Measurements from ENCODE around the gene HTRA1. TPM values are rescaled to one million over a fixed set of nuclear protein-coding genes. Genes with fewer than 3 reads are reported as not detected.

The HTRA1 gene
- total and polyA plus RNA-seq, 7 donors = 11.4 to 30.8 (median 11.8) TPM

GRCh38 chr10:122454071-122454470 is 7.3 kb upstream of the HTRA1 start:
- Histone ChIP-seq H3K36me3 (ENCODE audit: insufficient read depth in 1 of 2, low read depth in 1 of 2) (no peaks in the 10 kb centered on the region), H3K4me3 (no peak overlapping the region), H3K9me3 (no peaks in the 10 kb centered on the region), H3K27ac (no peak overlapping the region), H3K4me1 (peaks cover 8% of the 10 kb centered on the region), H3K27me3 (ENCODE audit: insufficient read depth in 3 of 3, low read length in 2 of 3) (peaks cover 0 to 2% (median 0%) of the 10 kb centered on the region in 3 donors)
- no peak for TF ChIP-seq CTCF (IDR thresholded peaks at IDR 0.05)
- intact Hi-C loops (cut with DNase I) = no loop called here
- WGBS, 3 donors = 90 to 93% (median 93%) methylated on average over 3 of the region's 3 CpGs
- ATAC-seq = no peak
- no peak for DNase-seq

- DNase-seq (no peak), ATAC-seq (no peak)
- Histone ChIP-seq H3K4me3 (no peak within 1 kb of the TSS), H3K27ac (no peak within 1 kb of the TSS), H3K36me3 (ENCODE audit: insufficient read depth in 1 of 2, low read depth in 1 of 2) (no peaks in the 10 kb centered on the region), H3K27me3 (ENCODE audit: insufficient read depth in 3 of 3, low read length in 2 of 3) (peaks cover 0 to 2% (median 0%) of the 10 kb centered on the region in 3 donors), H3K9me3 (no peaks in the 10 kb centered on the region), H3K4me1 (peaks cover 2% of the 10 kb centered on the region)
- intact Hi-C loops (cut with DNase I) = no loop called here
- WGBS, 3 donors = 80 to 86% (median 81%) methylated on average over 7 of the region's 7 CpGs
- no peak for TF ChIP-seq CTCF (IDR thresholded peaks at IDR 0.05)
Measured at GRCh38 chr10:122454603-122455080, 6.7 kb upstream of the HTRA1 start, which contains the start of gene ARMS2. Gene ARMS2, plus strand, starts transcription at chr10:122454653. Its CDS starts 75 bp downstream, at chr10:122454728.

- Histone ChIP-seq H3K36me3 (ENCODE audit: insufficient read depth in 1 of 2, low read depth in 1 of 2) (no peaks in the 10 kb centered on the region), H3K27ac (no peak overlapping the region), H3K4me1 (peaks cover 2% of the 10 kb centered on the region), H3K9me3 (no peaks in the 10 kb centered on the region), H3K4me3 (no peak overlapping the region), H3K27me3 (ENCODE audit: insufficient read depth in 3 of 3, low read length in 2 of 3) (peaks cover 0 to 2% (median 0%) of the 10 kb centered on the region in 3 donors)
- DNase-seq = no peak
- intact Hi-C loops (cut with DNase I) = no loop called here
- no peak for ATAC-seq
- TF ChIP-seq CTCF (IDR thresholded peaks at IDR 0.05) = no peak
- WGBS, 3 donors = 93 to 97% (median 96%) methylated on average over 11 of the region's 11 CpGs
Measured at GRCh38 chr10:122455376-122456079, 5.8 kb upstream of the HTRA1 start.

- intact Hi-C loops (cut with DNase I) = no loop called here
- Histone ChIP-seq H3K27ac (peak overlapping the region; percentile 30), H3K27me3 (ENCODE audit: insufficient read depth in 3 of 3, low read length in 2 of 3) (peaks cover 0 to 2% (median 0%) of the 10 kb centered on the region in 3 donors), H3K4me1 (peaks cover 6% of the 10 kb centered on the region), H3K4me3 (no peak overlapping the region), H3K9me3 (no peaks in the 10 kb centered on the region), H3K36me3 (ENCODE audit: insufficient read depth in 1 of 2, low read depth in 1 of 2) (no peaks in the 10 kb centered on the region)
- no peak for TF ChIP-seq CTCF (IDR thresholded peaks at IDR 0.05)
- WGBS, 3 donors = 64 to 74% (median 74%) methylated on average over 5 of the region's 5 CpGs
- ATAC-seq (no peak), DNase-seq (no peak)
Measured at GRCh38 chr10:122457934-122458333, 3.4 kb upstream of the HTRA1 start.

Measured in psoas muscle (tissue), 8 donors.